Measurements from ENCODE around the gene FGGY.
"Not testable (repeated sequence)": the region's sequence is repeated elsewhere in the genome, so short reads cannot be mapped to it uniquely, and the experiment has no call there.

Gene FGGY

DNA sequence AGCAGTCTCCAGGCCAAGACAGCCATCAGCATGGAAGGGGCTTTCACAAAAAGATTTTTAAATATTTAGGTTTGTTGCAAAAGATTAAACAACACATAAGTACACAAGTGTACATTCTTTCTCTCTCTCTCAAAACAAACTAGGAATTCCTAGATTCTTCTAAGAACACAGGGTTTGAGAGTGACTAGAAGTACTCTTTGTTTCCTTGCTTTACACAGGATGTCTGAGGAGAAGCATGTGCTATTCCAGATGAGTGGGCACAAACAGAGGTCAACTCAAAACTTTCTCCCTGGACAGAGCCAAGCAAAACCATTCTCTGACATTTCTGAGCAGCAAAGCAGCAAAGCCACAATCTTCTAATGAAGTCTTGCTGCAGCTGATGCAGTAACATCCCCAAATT, 307.3 kb downstream of the FGGY start:
- no peak for DNase-seq

DNA sequence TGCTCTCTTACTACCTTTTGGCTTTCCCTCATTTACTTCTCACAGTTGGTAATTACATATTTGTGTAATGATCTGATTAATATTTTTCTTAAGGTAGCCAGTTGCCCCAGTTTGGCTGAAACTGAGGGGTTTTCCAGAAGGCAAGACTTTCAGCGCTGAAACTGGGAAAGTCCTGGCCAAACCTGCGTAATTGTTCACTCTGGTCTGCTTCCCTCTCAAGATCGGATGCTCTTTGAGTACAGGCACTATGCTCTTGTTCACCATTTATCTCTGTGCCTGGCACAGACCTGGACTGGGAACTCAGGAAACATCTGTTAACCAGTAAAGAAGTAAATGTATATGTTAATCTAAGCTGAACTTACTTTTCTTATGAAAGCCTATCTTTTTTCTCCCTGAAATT, 308.3 kb downstream of the FGGY start:
- no peak for DNase-seq

- no peak for DNase-seq
Measured at GRCh38 chr1:59605761-59606160, 308.9 kb downstream of the FGGY start.

GRCh38 chr1:59609245-59609644, 312.4 kb downstream of the FGGY start:
- DNase-seq, result no peak

GRCh38 chr1:59610499-59610898, 313.6 kb downstream of the FGGY start:
- not testable (repeated sequence) for DNase-seq

- no peak for DNase-seq
Measured at GRCh38 chr1:59617434-59617833, 320.5 kb downstream of the FGGY start.

- DNase-seq, result no peak
Measured at GRCh38 chr1:59619557-59619956, 322.7 kb downstream of the FGGY start.

GRCh38 chr1:59625384-59625783, 328.5 kb downstream of the FGGY start:
- no peak for DNase-seq

- DNase-seq, result no peak
Measured at GRCh38 chr1:59631561-59632255, 334.8 kb downstream of the FGGY start.

DNA sequence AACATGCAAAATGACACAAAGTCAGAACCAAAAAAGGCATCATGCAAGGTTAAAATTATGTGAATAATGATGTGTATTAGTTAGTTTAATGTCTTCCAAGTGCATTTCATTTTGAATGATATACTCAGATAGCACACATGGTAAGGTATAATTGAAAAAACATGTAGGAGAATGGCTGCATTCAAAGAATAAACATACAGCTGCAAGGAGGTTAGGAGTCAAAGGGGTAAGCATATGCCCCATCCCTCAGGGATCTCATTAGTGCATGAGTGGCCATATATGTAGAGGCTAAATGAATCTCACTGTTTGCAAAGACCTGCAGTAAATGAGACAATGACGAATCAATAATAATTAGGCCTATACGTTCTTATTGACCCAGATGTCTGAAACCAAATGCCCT, 338.2 kb downstream of the FGGY start:
- DNase-seq, result peak; percentile 92

GRCh38 chr1:59638231-59638711, 341.4 kb downstream of the FGGY start:
- no peak for DNase-seq

DNA sequence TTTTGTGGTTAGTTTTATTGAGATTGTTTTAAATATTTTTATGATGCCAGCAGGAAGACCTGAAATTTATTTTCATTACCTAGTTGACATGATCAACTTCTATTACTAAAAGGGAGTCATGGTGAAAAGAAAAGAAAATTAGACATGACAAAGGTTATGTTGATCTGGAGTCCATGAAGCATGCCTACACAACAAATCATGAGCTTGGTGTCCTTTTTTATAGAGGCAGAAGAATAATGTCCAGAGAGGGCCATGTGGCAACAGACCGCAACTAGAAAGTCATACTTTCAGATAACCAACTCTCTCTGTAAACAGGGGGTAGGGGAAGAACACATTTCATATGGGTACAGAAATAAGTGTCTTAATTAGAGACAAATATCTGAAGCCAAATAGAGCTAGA, 342.4 kb downstream of the FGGY start:
- no peak for DNase-seq

DNA sequence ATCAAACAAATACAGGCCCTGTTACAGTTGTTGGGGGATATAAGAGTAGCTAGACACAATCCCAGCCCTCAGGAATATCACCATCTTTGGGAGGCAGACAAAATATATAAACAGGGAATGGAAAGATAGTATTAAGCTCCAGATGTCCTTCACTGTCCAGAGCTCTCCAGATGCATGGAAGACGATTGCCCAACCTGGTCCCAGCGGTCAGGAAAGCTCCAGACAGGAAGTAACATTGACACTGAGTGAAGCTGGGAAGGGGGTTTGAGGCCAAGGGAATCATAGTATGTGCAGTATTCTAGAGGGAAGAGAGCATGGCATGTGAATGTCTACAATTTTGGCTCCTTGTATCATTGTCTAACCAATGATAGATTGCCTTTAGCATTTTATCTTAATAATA, 344.0 kb downstream of the FGGY start:
- no peak for DNase-seq

DNA sequence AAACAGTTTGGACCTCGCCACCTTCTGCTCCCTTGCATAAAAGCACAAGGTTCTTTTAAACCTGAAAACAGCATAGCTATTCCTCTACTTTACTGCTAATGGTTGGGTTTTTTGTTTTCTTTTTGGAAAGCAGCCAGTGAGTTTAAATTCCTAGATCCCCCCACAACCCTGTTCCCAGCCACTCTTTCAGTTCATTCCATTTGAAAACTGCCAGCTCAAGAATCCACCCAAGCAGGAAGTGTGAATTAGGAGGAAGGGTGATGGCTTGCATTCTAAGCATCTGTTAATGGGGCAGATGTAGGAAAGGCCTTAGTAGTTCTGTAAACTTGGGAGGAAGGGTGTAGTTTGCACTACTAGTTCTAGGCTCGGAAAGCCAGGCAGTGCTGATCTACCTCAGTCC, 344.9 kb downstream of the FGGY start:
- no peak for DNase-seq

- no peak for DNase-seq
Measured at GRCh38 chr1:59643526-59643925, 346.6 kb downstream of the FGGY start.

DNA sequence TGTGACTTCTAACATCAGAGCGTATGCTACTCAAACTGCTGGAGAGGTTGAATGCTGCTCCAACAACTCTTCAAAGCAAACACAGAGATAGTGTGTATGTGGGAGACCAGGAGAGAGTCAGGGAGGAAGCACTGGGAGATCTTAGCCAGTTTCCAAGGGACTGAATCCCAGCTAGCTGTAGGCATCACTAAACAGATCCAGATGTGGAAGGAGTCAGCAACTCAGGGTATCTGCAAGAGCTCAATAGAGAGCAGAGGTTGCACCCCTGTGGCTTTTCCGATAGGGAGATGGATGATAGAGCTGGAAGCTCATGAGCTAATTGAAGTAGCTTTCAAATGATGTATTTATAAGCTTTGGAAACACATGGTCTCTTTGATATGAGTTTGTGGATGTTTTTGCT, 349.0 kb downstream of the FGGY start:
- no peak for DNase-seq

GRCh38 chr1:59653142-59653958, 356.5 kb downstream of the FGGY start:
- not testable (repeated sequence) for DNase-seq

DNA sequence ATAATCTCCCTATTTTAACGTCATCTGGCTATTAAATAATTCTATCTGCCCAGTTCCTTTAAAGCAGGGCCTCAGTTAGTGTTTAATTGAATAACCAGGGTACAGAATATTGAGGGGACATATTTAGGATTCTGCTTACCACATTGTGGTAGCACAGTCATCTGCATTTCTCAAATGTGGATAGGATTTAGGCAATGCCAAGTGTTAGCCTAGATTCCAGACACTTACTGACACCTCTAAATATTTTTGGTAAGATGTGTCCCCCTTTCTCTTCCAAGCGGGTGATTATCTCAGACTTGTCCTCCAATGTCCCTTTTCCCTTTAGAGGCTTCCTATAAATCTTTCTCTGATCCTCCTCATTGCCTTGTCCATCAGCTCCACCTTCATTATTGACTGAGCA, 357.1 kb downstream of the FGGY start:
- no peak for DNase-seq

- DNase-seq, result no peak
Measured at GRCh38 chr1:59657873-59658465, 361.1 kb downstream of the FGGY start.

GRCh38 chr1:59664166-59664565, 367.3 kb downstream of the FGGY start:
- DNase-seq, result peak; percentile 9

- DNase-seq, result no peak
Measured at GRCh38 chr1:59666106-59666505, 369.2 kb downstream of the FGGY start.

DNA sequence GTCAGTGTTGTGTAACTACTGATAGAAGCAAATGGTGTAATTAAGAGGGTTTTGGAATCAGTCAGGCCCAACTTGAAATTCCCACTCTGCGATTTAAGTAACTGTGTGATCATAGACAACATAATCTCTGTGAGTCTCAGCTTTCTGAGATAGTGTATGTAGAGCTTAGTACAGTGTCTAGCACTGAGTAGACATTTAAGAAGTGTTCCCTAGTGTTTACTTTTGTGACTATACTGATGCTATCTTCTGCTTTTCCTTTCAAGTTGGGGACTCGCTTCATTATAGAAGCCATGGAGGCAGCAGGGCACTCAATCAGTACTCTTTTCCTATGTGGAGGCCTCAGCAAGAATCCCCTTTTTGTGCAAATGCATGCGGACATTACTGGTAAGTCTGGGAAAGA, 370.1 kb downstream of the FGGY start:
- no peak for DNase-seq

DNA sequence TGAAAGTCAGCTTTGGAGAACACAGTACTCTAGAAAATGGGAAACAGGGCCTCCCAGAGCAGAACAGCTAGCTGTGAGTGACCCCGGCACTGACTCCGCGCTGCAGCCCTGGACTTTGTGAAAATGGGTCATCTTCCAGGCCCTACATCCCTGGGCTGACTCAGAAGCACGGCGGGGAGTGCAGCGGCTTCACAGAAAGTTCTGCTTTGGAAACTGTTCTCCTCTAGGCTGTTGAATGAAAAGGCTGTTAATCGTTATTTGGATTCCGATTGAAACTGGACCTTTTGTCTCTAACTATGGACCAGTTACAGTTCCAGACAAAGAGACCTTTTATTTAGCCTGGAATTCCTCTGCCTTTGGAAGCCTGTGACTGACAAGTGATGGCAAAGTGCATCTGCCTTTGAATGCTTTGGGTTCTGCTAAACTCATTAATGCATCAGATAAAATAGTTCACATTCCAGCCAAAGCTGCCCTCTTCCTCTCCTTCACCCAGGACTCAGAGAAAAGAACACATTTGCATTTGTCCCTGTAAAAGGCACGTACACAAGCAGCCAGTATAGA, 372.9 kb downstream of the FGGY start:
- no peak for DNase-seq

GRCh38 chr1:59670662-59671061, 373.8 kb downstream of the FGGY start:
- DNase-seq, result no peak
